Dermis blood vessel endothelial cell (primary cell): ENCODE results near the gene MSS51. TPM values are rescaled to one million over a fixed set of nuclear protein-coding genes. Genes with fewer than 3 reads are reported as not detected.

ENCODE experiments used
- DNase-seq: peaks from one replicate; pipeline ENCODE4 v3.0.0; 2010
- total RNA-seq: library from RNA; depleted of rRNA; stranded (reverse); fragments of >200 nt; gene quantifications from 2 replicates; pipeline ENCODE4 v1.2.3, GENCODE V29; 2014

MSS51 gene
- 0.84 and 1.5 TPM in 2 replicates for total RNA-seq

- no peak for DNase-seq
Measured at GRCh38 chr10:73433538-73433867, at the start of gene MSS51. MSS51 (minus strand) TSS chr10:73433561; CDS start chr10:73428284, 5,277 bp downstream.

GRCh38 chr10:73480158-73480557, 46.8 kb upstream of the MSS51 start:
- DNase-seq, result peak; percentile 45

GRCh38 chr10:73478636-73479035, 45.3 kb upstream of the MSS51 start:
- no peak for DNase-seq

GRCh38 chr10:73471226-73471625, 37.9 kb upstream of the MSS51 start:
- DNase-seq, result no peak

- no peak for DNase-seq
Measured at GRCh38 chr10:73469579-73469978, 36.2 kb upstream of the MSS51 start.

GRCh38 chr10:73467206-73467605, 33.8 kb upstream of the MSS51 start:
- no peak for DNase-seq

- DNase-seq, result no peak
Measured at GRCh38 chr10:73465978-73466726, 32.8 kb upstream of the MSS51 start.

- no peak for DNase-seq
Measured at GRCh38 chr10:73460897-73461296, 27.5 kb upstream of the MSS51 start.

- DNase-seq, result no peak
Measured at GRCh38 chr10:73459683-73460314, 26.4 kb upstream of the MSS51 start.

GRCh38 chr10:73456187-73456890, 23.0 kb upstream of the MSS51 start:
- DNase-seq, result no peak

GRCh38 chr10:73449113-73449512, 15.8 kb upstream of the MSS51 start:
- no peak for DNase-seq

- DNase-seq, result no peak
Measured at GRCh38 chr10:73448384-73448783, 15.0 kb upstream of the MSS51 start.

GRCh38 chr10:73446926-73447325, 13.6 kb upstream of the MSS51 start:
- DNase-seq, result no peak

GRCh38 chr10:73444457-73444856, 11.1 kb upstream of the MSS51 start:
- DNase-seq, result no peak

- peak; percentile 23 for DNase-seq
Measured at GRCh38 chr10:73439605-73440312, 6.4 kb upstream of the MSS51 start.

- DNase-seq, result no peak
Measured at GRCh38 chr10:73439055-73439454, 5.7 kb upstream of the MSS51 start.

- DNase-seq, result no peak
Measured at GRCh38 chr10:73432646-73433537, 469 bp downstream of the MSS51 start.

- DNase-seq, result no peak
Measured at GRCh38 chr10:73426318-73426717, 7.0 kb downstream of the MSS51 start.

- DNase-seq, result no peak
Measured at GRCh38 chr10:73424478-73424877, 8.9 kb downstream of the MSS51 start.

GRCh38 chr10:73423309-73423708, 10.1 kb downstream of the MSS51 start:
- no peak for DNase-seq

- no peak for DNase-seq
Measured at GRCh38 chr10:73416571-73416970, 16.8 kb downstream of the MSS51 start.
